B cell (primary cell): Measurements from ENCODE around the gene CDH12.
"Not testable (repeated sequence)": the region's sequence is repeated elsewhere in the genome, so short reads cannot be mapped to it uniquely, and the experiment has no call there.

Experiments
- CTCF ChIP-seq: fragments of 200-600 bp; IDR thresholded peaks from one replicate; pipeline ENCODE4 v1.8.0; 2022; ENCODE audit warnings: antibody characterized with exemption, mild to moderate bottlenecking
- EZH2 ChIP-seq: IDR thresholded peaks from 2 replicates; pipeline ENCODE4 v1.6.1; 2012; ENCODE audit warnings: borderline replicate concordance, low read depth, mild to moderate bottlenecking, moderate library complexity, low read length; ENCODE audit not compliant: insufficient read depth, poor library complexity, severe bottlenecking

GRCh38 chr5:22332949-22333348 lies 520.2 kb downstream of the CDH12 start:
- not testable (repeated sequence) for TF ChIP-seq CTCF, EZH2
